AML-193 (cell line): ENCODE data around the gene MFGE8.

Source experiments
- DNase-seq, 2 experiments: peaks; one replicate each; lab custom pipeline; 2025; lab: John Stamatoyannopoulos, UW

The MFGE8 gene

GRCh38 chr15:88872106-88872505 is 41.1 kb downstream of the MFGE8 start:
- DNase-seq, result no peak

- no peak for DNase-seq
Observed at GRCh38 chr15:88871313-88871712, 41.9 kb downstream of the MFGE8 start.

- DNase-seq, result no peak
Observed at GRCh38 chr15:88866295-88866881, 46.8 kb downstream of the MFGE8 start.

GRCh38 chr15:88865498-88866099 is 47.6 kb downstream of the MFGE8 start:
- no peak for DNase-seq

- DNase-seq, result no peak
Observed at GRCh38 chr15:88864861-88865497, 48.2 kb downstream of the MFGE8 start.

GRCh38 chr15:88863412-88863811 is 49.8 kb downstream of the MFGE8 start:
- no peak for DNase-seq

GRCh38 chr15:88860212-88860611 is 53.0 kb downstream of the MFGE8 start:
- no peak for DNase-seq

- no peak for DNase-seq
Observed at GRCh38 chr15:88859550-88859949, 53.6 kb downstream of the MFGE8 start.

- DNase-seq, result no peak
Observed at GRCh38 chr15:88858934-88859333, 54.2 kb downstream of the MFGE8 start.

GRCh38 chr15:88852476-88852875 is 60.7 kb downstream of the MFGE8 start:
- no peak for DNase-seq

GRCh38 chr15:88849376-88850072 is 63.7 kb downstream of the MFGE8 start:
- DNase-seq, result no peak
